Stimulated activated CD4-positive, alpha-beta T cell treated with anti-CD3 and anti-CD28 coated beads, TNF-alpha, amount 100 ng/mL, for 4 hours (primary cell): ENCODE data around the gene CDHR3.
"Not testable (repeated sequence)": the region's sequence is repeated elsewhere in the genome, so short reads cannot be mapped to it uniquely, and the experiment has no call there.

ENCODE experiments used
- DNase-seq, 3 experiments: peaks; one replicate each; pipeline ENCODE4 v3.0.0-alpha.2; 2020; ENCODE audit warnings: low read depth in 3 of 3

CDHR3 gene

GRCh38 chr7:105996860-105997737 lies 34.0 kb downstream of the CDHR3 start:
- no peak for DNase-seq

GRCh38 chr7:105999256-105999655 lies 36.2 kb downstream of the CDHR3 start:
- DNase-seq, result no peak

GRCh38 chr7:106001196-106001595 lies 38.1 kb downstream of the CDHR3 start:
- DNase-seq, result no peak

- no peak for DNase-seq
Observed at GRCh38 chr7:106001886-106002285, 38.8 kb downstream of the CDHR3 start.

GRCh38 chr7:106003525-106004064 lies 40.5 kb downstream of the CDHR3 start:
- DNase-seq, result no peak

- DNase-seq, result no peak
Observed at GRCh38 chr7:106006906-106007305, 43.8 kb downstream of the CDHR3 start.

- DNase-seq, result not testable (repeated sequence)
Observed at GRCh38 chr7:106007796-106008195, 44.7 kb downstream of the CDHR3 start.

- DNase-seq, result peak; percentile 69 to 77 (median 69)
Observed at GRCh38 chr7:106009503-106010226, 46.6 kb downstream of the CDHR3 start.

GRCh38 chr7:106010331-106010730 lies 47.3 kb downstream of the CDHR3 start:
- no peak for DNase-seq

- DNase-seq, result no peak
Observed at GRCh38 chr7:106010866-106011265, 47.8 kb downstream of the CDHR3 start.

- no peak for DNase-seq
Observed at GRCh38 chr7:106012184-106012583, 49.1 kb downstream of the CDHR3 start.

GRCh38 chr7:106012935-106013439 lies 49.9 kb downstream of the CDHR3 start:
- DNase-seq, result no peak

- no peak for DNase-seq
Observed at GRCh38 chr7:106015381-106016218, 52.5 kb downstream of the CDHR3 start.

- no peak for DNase-seq
Observed at GRCh38 chr7:106016331-106016730, 53.3 kb downstream of the CDHR3 start.

- no peak for DNase-seq
Observed at GRCh38 chr7:106017657-106018056, 54.6 kb downstream of the CDHR3 start.

GRCh38 chr7:106018566-106019469 lies 55.8 kb downstream of the CDHR3 start:
- DNase-seq, result no peak

- DNase-seq, result no peak
Observed at GRCh38 chr7:106019470-106019820, 56.4 kb downstream of the CDHR3 start.

- no peak for DNase-seq
Observed at GRCh38 chr7:106021151-106022067, 58.3 kb downstream of the CDHR3 start.

- DNase-seq, result peak in 1 of 3 experiments; percentile 39
Observed at GRCh38 chr7:106022193-106022821, 59.2 kb downstream of the CDHR3 start.
